T-helper 2 cell treated with Interferon-gamma antibody and Interleukin-4, amounts not matched to agents 5 μg/mL and 100 μg/mL, for 36 hours (primary cell): ENCODE results near the gene GPR31.

Experiments used
- DNase-seq: peaks from one replicate; pipeline ENCODE4 v3.0.0; 2021; ENCODE audit warnings: low spot score
- H3K27ac Mint-ChIP-seq: one replicate; pipeline ENCODE4 v1.8.0; 2021; ENCODE audit warnings: mild to moderate bottlenecking, mixed read lengths
- H3K27me3 Mint-ChIP-seq: one replicate; pipeline ENCODE4 v1.8.0; 2021; ENCODE audit warnings: low read depth, mixed read lengths
- H3K36me3 Mint-ChIP-seq: one replicate; pipeline ENCODE4 v1.8.0; 2021; ENCODE audit warnings: low read depth, mixed read lengths
- H3K4me1 Mint-ChIP-seq: one replicate; pipeline ENCODE4 v1.8.0; 2021; ENCODE audit warnings: low read depth, mixed read lengths
- H3K4me3 Mint-ChIP-seq: one replicate; pipeline ENCODE4 v1.8.0; 2022; ENCODE audit warnings: mild to moderate bottlenecking, moderate library complexity, mixed read lengths
- H3K9me3 Mint-ChIP-seq: one replicate; pipeline ENCODE4 v1.8.0; 2021; ENCODE audit warnings: mixed read lengths

Gene GPR31

DNA sequence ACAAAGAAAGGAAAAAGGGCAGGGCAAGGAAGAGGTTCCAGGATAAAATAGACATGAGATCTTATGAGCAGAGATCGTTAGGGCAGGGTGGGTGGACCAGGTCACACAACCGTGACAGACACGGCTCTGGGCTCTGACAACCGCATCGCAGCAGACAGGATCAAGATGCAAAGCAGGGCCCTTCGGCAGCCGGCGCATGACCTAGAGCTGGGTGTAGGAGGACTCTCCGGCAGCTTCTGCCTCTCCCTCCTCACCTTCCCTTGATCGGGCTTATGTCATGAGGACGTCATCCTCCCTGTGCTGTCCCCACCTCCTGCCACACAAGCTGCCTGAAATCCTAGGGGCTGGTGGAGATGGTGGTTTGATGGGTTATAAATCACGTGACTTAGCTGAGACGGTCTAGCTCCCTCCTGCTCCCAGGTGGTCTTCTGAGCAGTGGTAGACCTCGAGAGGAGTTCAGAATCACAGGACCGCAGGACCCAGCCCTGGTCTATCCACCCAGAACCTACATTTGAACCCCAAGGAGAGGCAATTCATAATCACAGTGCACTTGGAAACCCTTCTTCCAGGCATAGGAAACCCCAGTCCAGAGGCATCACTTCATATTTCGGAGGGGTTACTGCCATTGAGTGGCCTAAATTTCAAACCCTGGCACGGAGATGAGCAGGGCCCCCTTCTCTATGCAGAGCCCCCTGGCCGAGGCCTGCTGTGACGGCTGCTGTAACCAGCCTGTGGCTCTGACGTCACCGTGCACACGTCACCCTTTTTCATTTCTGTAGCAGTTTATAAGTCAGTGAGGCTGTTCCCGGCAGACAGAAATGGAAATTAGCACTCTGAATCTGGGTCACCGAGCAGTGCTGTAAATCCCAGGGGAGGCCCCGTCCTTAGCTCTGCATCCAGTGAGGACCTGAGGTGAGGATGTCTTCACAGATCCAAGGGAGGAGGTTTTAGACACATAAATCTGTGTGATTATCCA is 43.6 kb downstream of the GPR31 start:
- Mint-ChIP-seq H3K36me3 (no peaks in the 10 kb centered on the region), H3K4me1 (no peaks in the 10 kb centered on the region), H3K4me3 (no peak overlapping the region), H3K27ac (no peak overlapping the region), H3K9me3 (no peaks in the 10 kb centered on the region), H3K27me3 (peaks cover 25% of the 10 kb centered on the region)
- DNase-seq = no peak

DNA sequence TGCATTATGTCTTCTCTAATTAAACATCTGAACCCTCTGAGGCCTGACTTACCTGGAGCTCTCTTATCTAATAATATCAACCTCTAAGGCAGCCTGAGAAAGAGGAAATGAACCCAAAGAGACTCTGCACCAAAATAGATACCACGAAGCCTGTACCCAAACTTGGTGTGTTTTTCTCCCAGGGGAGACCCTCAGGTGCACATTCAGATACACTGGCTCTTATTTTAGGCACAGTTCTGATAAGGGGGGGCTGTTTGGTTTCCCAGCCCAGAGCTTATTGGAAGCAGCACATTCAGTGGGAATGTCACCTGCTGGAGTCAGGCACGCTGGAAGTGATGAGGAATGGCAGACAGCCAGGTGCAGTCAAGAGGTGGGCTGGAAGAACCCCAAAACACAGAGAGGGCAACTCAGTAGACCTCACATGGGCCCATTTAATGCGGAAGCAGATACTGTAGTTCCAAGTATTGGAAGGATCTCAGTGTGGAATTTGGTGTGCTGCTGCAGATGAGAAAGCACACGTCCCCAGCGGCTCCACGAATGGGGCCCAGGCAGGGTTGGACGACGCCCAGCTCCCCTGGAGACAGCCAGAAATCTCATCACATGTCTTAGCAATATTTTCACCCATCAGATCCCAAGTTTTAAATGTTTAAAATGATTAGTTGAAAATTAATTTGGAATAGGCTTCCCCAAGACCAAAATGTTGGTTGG is 44.6 kb downstream of the GPR31 start:
- no peak overlapping the region for H3K4me3 Mint-ChIP-seq
- peaks cover 24% of the 10 kb centered on the region for H3K27me3 Mint-ChIP-seq
- DNase-seq = no peak
- no peak overlapping the region for H3K27ac Mint-ChIP-seq
- H3K36me3 Mint-ChIP-seq = no peaks in the 10 kb centered on the region
- H3K9me3 Mint-ChIP-seq = no peaks in the 10 kb centered on the region
- H3K4me1 Mint-ChIP-seq = no peaks in the 10 kb centered on the region

DNA sequence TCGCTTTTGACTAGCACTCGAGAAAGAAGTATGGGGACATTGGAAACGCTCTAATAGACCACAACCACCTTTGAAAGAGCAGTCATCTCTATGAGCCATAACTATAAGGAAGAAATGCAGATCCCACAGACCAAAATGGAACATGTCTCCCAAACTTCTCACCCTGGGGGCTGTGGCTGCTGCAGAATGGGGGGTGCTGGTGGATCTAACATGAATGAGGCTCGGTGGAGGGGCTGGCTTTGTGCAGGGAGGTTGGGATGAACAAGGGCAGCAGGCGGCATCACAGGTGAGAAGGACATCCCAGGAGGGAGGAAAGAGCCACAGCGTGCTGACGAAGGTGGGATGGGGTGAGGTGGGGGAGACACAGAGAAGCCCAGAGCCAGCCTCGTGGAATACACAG is 45.4 kb downstream of the GPR31 start:
- DNase-seq = no peak
- Mint-ChIP-seq H3K4me1 (no peaks in the 10 kb centered on the region), H3K27ac (no peak overlapping the region), H3K27me3 (peaks cover 26% of the 10 kb centered on the region), H3K36me3 (no peaks in the 10 kb centered on the region), H3K9me3 (no peaks in the 10 kb centered on the region), H3K4me3 (no peak overlapping the region)

DNA sequence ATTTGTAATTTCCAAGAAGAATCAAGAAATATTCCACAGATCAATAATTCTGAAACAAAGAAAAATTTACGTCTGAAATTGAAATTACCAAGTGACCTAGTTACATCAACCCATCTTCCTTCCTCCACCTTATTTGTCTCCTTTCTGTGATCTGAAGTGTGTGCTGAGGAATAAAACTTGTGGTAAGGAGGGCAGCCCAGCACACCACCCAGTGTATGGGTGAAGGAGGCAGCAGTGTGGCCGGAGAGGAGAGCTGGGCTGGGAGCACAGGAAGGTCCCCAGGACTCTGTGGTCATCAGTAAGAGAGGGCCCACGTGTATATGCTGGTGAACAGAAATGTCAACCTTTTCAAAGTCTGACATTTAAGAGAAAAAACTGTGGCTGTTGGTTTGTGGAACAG is 46.2 kb downstream of the GPR31 start:
- Mint-ChIP-seq H3K27ac (no peak overlapping the region), H3K36me3 (no peaks in the 10 kb centered on the region), H3K4me3 (no peak overlapping the region), H3K9me3 (no peaks in the 10 kb centered on the region), H3K4me1 (no peaks in the 10 kb centered on the region), H3K27me3 (peaks cover 30% of the 10 kb centered on the region)
- DNase-seq = no peak

DNA sequence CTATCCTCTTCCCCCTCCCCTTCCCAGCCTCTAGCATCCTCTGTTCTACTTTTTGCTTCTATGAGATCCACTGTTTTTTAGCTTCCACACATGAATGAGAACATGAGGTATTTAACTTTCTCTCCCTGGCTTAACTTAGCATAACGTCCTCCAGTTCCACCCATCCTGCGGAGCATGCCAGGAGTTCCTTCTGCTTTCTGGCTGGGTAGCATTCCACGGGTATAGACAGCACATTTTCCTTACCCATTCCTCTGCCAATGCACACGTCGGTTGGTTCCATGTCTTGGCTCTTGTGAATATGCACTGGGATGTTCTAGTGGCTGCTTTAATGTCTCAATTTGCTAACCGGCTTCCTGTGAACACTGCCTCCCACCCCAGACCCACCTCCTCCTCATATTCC is 48.1 kb downstream of the GPR31 start:
- Mint-ChIP-seq H3K36me3 (no peaks in the 10 kb centered on the region), H3K9me3 (no peaks in the 10 kb centered on the region), H3K27ac (no peak overlapping the region), H3K27me3 (peaks cover 30% of the 10 kb centered on the region), H3K4me3 (no peak overlapping the region), H3K4me1 (no peaks in the 10 kb centered on the region)
- DNase-seq = no peak

DNA sequence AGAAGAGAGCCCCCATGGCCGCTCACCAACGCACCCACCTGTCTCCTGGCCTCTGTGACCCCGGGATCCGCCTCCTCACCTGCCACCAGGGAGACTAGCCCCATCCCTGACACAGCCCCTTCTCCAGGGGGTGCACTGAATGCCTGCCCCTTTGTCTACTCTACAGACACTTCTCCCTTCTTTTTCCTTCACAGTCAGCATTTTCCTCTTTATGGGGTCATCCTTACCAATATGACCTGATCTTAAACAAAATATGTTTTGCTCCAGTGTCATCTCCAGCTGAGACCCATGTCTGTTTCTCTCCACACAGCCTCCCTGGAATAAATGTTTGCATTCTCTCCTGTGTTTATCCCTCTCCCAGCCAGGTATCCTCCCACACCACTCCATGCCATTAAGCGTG is 49.5 kb downstream of the GPR31 start:
- Mint-ChIP-seq H3K27ac (no peak overlapping the region), H3K4me3 (no peak overlapping the region), H3K36me3 (no peaks in the 10 kb centered on the region), H3K27me3 (peaks cover 28% of the 10 kb centered on the region), H3K9me3 (no peaks in the 10 kb centered on the region), H3K4me1 (peaks cover 3% of the 10 kb centered on the region)
- no peak for DNase-seq

DNA sequence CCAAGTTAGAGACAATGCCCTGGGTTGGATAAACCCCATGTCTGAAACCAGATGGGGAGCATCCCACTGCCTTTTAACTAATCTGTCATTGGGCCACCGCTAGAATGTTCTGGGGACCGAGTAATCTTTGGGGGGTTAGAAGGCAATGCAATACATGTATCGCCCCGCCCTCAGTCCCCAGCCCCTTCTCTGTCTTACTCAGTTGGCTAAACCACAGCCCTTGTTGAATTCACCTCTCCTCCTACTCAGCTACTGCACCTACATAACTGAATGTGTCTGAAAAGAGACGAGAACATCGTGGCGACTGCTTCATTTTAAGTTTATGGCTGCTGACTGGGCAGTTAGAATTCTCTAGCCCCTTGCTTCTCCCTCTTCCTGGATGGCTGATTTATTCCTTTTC is 50.0 kb downstream of the GPR31 start:
- Mint-ChIP-seq H3K27ac (no peak overlapping the region), H3K36me3 (no peaks in the 10 kb centered on the region), H3K4me1 (peaks cover 7% of the 10 kb centered on the region), H3K4me3 (no peak overlapping the region), H3K27me3 (peaks cover 29% of the 10 kb centered on the region), H3K9me3 (no peaks in the 10 kb centered on the region)
- no peak for DNase-seq

DNA sequence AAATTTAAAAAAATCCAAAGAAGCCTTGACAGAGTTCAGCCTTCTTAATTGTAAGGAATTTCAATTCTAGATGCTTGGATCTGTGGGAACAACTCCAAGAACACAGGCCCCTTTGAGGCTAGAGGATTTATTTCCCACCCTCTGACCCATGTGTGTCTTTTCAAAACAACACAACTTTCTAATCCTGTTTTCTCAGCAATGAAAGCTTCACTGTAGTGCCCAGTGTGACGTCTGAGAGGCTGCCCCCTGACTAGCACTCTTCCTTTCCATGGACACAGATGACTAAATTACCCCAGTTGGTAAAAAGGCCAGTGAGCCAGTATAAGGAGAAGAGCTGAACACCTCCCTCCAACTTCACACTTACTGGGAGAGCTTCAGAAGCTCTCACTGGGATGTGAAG is 51.4 kb downstream of the GPR31 start:
- DNase-seq = no peak
- H3K36me3 Mint-ChIP-seq = no peaks in the 10 kb centered on the region

More for the DNA sequence above, 51.4 kb downstream of the GPR31 start:
- Mint-ChIP-seq H3K4me3 (no peak overlapping the region), H3K27me3 (peaks cover 26% of the 10 kb centered on the region), H3K4me1 (peaks cover 9% of the 10 kb centered on the region), H3K9me3 (no peaks in the 10 kb centered on the region), H3K27ac (no peak overlapping the region)
